HEK293 (cell line): ENCODE measurements around the gene HID1.
A peak's percentile ranks its signal among the peaks of the same experiment; 100 is the strongest.
"Not testable (repeated sequence)": the region's sequence is repeated elsewhere in the genome, so short reads cannot be mapped to it uniquely, and the experiment has no call there.

Experiments
- CTCF ChIA-PET: fragments of 350-600 bp; formaldehyde crosslinking; extraction: SDS; loops from one replicate; lab custom pipeline; 2021; ENCODE audit warnings: antibody characterized with exemption; lab: Yijun Ruan, JAX
- POLR2A ChIA-PET: fragments of 300-600 bp; formaldehyde crosslinking; extraction: SDS; loops from one replicate; lab custom pipeline; 2020; ENCODE audit warnings: antibody characterized with exemption, inconsistent platforms; lab: Yijun Ruan, JAX
- H3K27ac ChIP-seq: fragments of 200-500 bp; sonication (Bioruptor generic); 2 replicates; pipeline ENCODE4 v1.5.1; 2014; ENCODE audit warnings: low read depth, low read length, control low read depth, inconsistent platforms; ENCODE audit errors: extremely low read depth
- H3K36me3 ChIP-seq, 2 experiments: fragments of 200-500 bp in 1 of 2; sonication (Bioruptor generic) in 1 of 2; 1 replicate in 1 of 2; 2 replicates in 1 of 2; pipeline ENCODE4 v1.5.1; 2014 to 2017; ENCODE audit warnings: inconsistent platforms in 2 of 2, low read length in 2 of 2; ENCODE audit not compliant: control insufficient read depth in 2 of 2, insufficient read depth in 1 of 2
- H3K4me1 ChIP-seq: fragments of 200-500 bp; sonication (Bioruptor generic); 2 replicates; pipeline ENCODE4 v1.5.1; 2014; ENCODE audit warnings: mild to moderate bottlenecking, low read length, inconsistent platforms; ENCODE audit not compliant: control insufficient read depth, insufficient read depth
- H3K4me3 ChIP-seq: 2 replicates; pipeline ENCODE4 v1.5.1; 2011; ENCODE audit warnings: low read depth, mild to moderate bottlenecking, control low read depth, low read length, moderate library complexity
- H3K9me3 ChIP-seq: fragments of 200-500 bp; sonication (Bioruptor generic); 2 replicates; pipeline ENCODE4 v1.5.1; 2014; ENCODE audit warnings: low read depth, low read length, inconsistent platforms; ENCODE audit not compliant: control insufficient read depth, insufficient read depth
- ELK4 ChIP-seq: IDR thresholded peaks from 2 replicates; pipeline ENCODE4 v1.6.1; 2011; ENCODE audit warnings: mild to moderate bottlenecking, low read depth, low read length, borderline replicate concordance
- HOXC10 ChIP-seq: sonication (generic); formaldehyde crosslinking; IDR thresholded peaks from 2 replicates; pipeline ENCODE4 v1.8.1; 2023; ENCODE audit warnings: mild to moderate bottlenecking, missing genetic modification reagents
- SCRT1 ChIP-seq: fragments of 450-650 bp; formaldehyde crosslinking; IDR thresholded peaks from 2 replicates; pipeline ENCODE4 v1.5.1; 2016; ENCODE audit warnings: missing biosample characterization, missing genetic modification characterization, borderline replicate concordance
- SCRT2 ChIP-seq: fragments of 450-650 bp; formaldehyde crosslinking; IDR thresholded peaks from 2 replicates; pipeline ENCODE4 v1.5.1; 2016; ENCODE audit warnings: missing biosample characterization, missing genetic modification characterization
- ZBTB17 ChIP-seq: fragments of 450-650 bp; formaldehyde crosslinking; IDR thresholded peaks from 2 replicates; pipeline ENCODE4 v1.5.1; 2016; ENCODE audit warnings: missing biosample characterization, missing genetic modification characterization
- ZNF121 ChIP-seq: fragments of 450-650 bp; formaldehyde crosslinking; IDR thresholded peaks from 2 replicates; pipeline ENCODE4 v1.5.1; 2016; ENCODE audit warnings: missing biosample characterization, missing genetic modification characterization
- ZNF335 ChIP-seq: fragments of 450-650 bp; formaldehyde crosslinking; conservative IDR thresholded peaks from 2 replicates; pipeline ENCODE4 v1.5.1; 2016; ENCODE audit warnings: missing biosample characterization, missing genetic modification characterization
- ZNF362 ChIP-seq: fragments of 450-650 bp; formaldehyde crosslinking; IDR thresholded peaks from 2 replicates; pipeline ENCODE4 v1.5.1; 2016; ENCODE audit warnings: missing biosample characterization, missing genetic modification characterization
- ZNF518A ChIP-seq: fragments of 450-650 bp; formaldehyde crosslinking; conservative IDR thresholded peaks from 2 replicates; pipeline ENCODE4 v1.5.1; 2016; ENCODE audit warnings: low read depth, missing biosample characterization, missing genetic modification characterization
- ZNF600 ChIP-seq: fragments of 450-650 bp; formaldehyde crosslinking; IDR thresholded peaks from 2 replicates; pipeline ENCODE4 v1.5.1; 2016; ENCODE audit warnings: missing biosample characterization, missing genetic modification characterization
- ZNF654 ChIP-seq: fragments of 450-650 bp; formaldehyde crosslinking; IDR thresholded peaks from 2 replicates; pipeline ENCODE4 v1.5.1; 2016; ENCODE audit warnings: low read depth, missing biosample characterization, missing genetic modification characterization
- ZNF664 ChIP-seq: fragments of 450-650 bp; formaldehyde crosslinking; IDR thresholded peaks from 2 replicates; pipeline ENCODE4 v1.5.1; 2016; ENCODE audit warnings: missing biosample characterization, missing genetic modification characterization
- ZNF76 ChIP-seq: fragments of 450-650 bp; formaldehyde crosslinking; IDR thresholded peaks from 2 replicates; pipeline ENCODE4; 2016; ENCODE audit warnings: low read depth, missing biosample characterization, missing genetic modification characterization, borderline replicate concordance

Gene HID1

GRCh38 chr17:74986206-74986576, 13.6 kb upstream of the HID1 start:
- H3K4me3 ChIP-seq: no peak overlapping the region
- CTCF ChIA-PET: interaction anchor here (3.9 kb wide), 1 partner anchor 26 kb away, joined by 18 read pairs; the partner anchor contains the start of gene MRPL58
- TF ChIP-seq ELK4 (no peak), ZNF362 (tag by site-specific recombination) (peak; percentile 67; the same call in 1 of the 2 replicates), ZNF121 (peak; percentile 95)
- no peaks in the 10 kb centered on the region for H3K9me3 ChIP-seq
- H3K36me3 ChIP-seq: peaks cover 0 to 4% of the 10 kb centered on the region in 2 experiments; a peak in 1 of 3 replicates
- POLR2A ChIA-PET: interaction anchor here (0.6 to 2.0 kb wide), 4 partner anchors 14 to 82 kb away, joined by 3 to 6 read pairs (median 4); partner anchors contain the start of genes HID1 and MRPL58
- H3K4me1 ChIP-seq: peaks cover 3% of the 10 kb centered on the region; the same call in 1 of the 2 replicates
- no peak overlapping the region for H3K27ac ChIP-seq

- ChIA-PET CTCF (interaction anchor here (0.6 to 3.9 kb wide), 8 partner anchors 19 to 223 kb away, joined by 3 to 18 read pairs (median 6); partner anchors contain the start of genes MRPL58 and NUP85), POLR2A (interaction anchor here (0.5 to 2.3 kb wide), 10 partner anchors 10 to 873 kb away, joined by 3 to 24 read pairs (median 7); partner anchors contain the start of genes FDXR, HID1, MRPL58 and NT5C)
- H3K4me1 ChIP-seq, H3K36me3 ChIP-seq, H3K9me3 ChIP-seq: not testable (repeated sequence)
- Histone ChIP-seq H3K27ac (peak overlapping the region; percentile 79), H3K4me3 (peak overlapping the region; percentile 56)
- TF ChIP-seq ZNF518A (tag by site-specific recombination) (peak; percentile 55; the same call in 1 of the 2 replicates), SCRT1 (tag by site-specific recombination) (peak; percentile 87; the same call in 1 of the 2 replicates), ZNF121 (peak; percentile 93), ZNF664 (peak; percentile 75), ZNF654 (tag by site-specific recombination) (0 out of 2 replicates have a peak, but pooled peaks have one; percentile 4), ZNF600 (tag by site-specific recombination) (peak; percentile 78), ZNF76 (tag by site-specific recombination) (peak; percentile 3; the same call in 1 of the 2 replicates), SCRT2 (peak; percentile 97), ZNF335 (tag by site-specific recombination) (peak; percentile 69), HOXC10 (CRISPR knock-in tag) (peak; percentile 33; the same call in 1 of the 2 replicates), ZBTB17 (tag by site-specific recombination) (peak; percentile 72; the same call in 1 of the 2 replicates)
Observed at GRCh38 chr17:74982663-74983313, 10.2 kb upstream of the HID1 start.
